GM12878 (cell line): ENCODE measurements around the gene KIF26A. TPM values are rescaled to one million over a fixed set of nuclear protein-coding genes. Genes with fewer than 3 reads are reported as not detected.

Experiments
- ATAC-seq: fragments of 200-7000 bp; cut with Tn5 transposase; 3 replicates; pipeline ENCODE4 v1.9.1; 2020; ENCODE audit warnings: mild to moderate bottlenecking, moderate library complexity
- BruUV-seq: library from RNA; stranded (reverse); fragments of 400-500 nt; replicated peaks from 2 replicates; lab custom pipeline; 2021; lab: Mats Ljungman, UMichigan
- CTCF ChIA-PET: fragments of 300-600 bp; sonication (Branson Sonifier 250); formaldehyde crosslinking; extraction: SDS; loops from one replicate; lab custom pipeline; 2021; ENCODE audit warnings: inconsistent platforms; lab: Yijun Ruan, JAX
- POLR2A ChIA-PET: fragments of 350-600 bp; formaldehyde crosslinking; extraction: SDS; loops from one replicate; lab custom pipeline; 2021; ENCODE audit warnings: inconsistent platforms; lab: Charles Lee
- RAD21 ChIA-PET: fragments of 300-600 bp; sonication (Branson Sonifier 250); formaldehyde crosslinking; loops from one replicate; lab custom pipeline; 2023; ENCODE audit warnings: antibody characterized with exemption; ENCODE audit not compliant: unreplicated experiment; lab: Charles Lee
- SMC1A ChIA-PET: fragments of 300-600 bp; sonication (Branson Sonifier 250); formaldehyde crosslinking; loops from one replicate; lab custom pipeline; 2023; ENCODE audit not compliant: unreplicated experiment, uncharacterized antibody; lab: Charles Lee
- DNase-seq: peaks from one replicate; pipeline ENCODE4 v3.0.0-alpha.2; 2011; ENCODE audit warnings: low read depth, low spot score
- FAIRE-seq: peaks from 3 replicates; lab custom pipeline; 2011; peaks lifted over from hg19 to GRCh38; lab: Jason Lieb, UNC
- H2AFZ ChIP-seq: 2 replicates; pipeline ENCODE4 v1.6.0; 2011; ENCODE audit warnings: low read depth, low read length, control low read depth; ENCODE audit not compliant: control insufficient read depth
- H3K27ac ChIP-seq: 2 replicates; pipeline ENCODE4 v1.5.1; 2011; ENCODE audit warnings: control low read depth; ENCODE audit not compliant: control insufficient read depth, insufficient read depth
- H3K27me3 ChIP-seq, 2 experiments: replicated peaks in 1 of 2; 2 replicates each; pipeline versions ENCODE4 v1.6.0 to v1.6.1; 2011; ENCODE audit warnings: low read length in 1 of 2; ENCODE audit not compliant: control insufficient read depth in 2 of 2, insufficient read depth in 2 of 2
- H3K36me3 ChIP-seq, 2 experiments: 2 replicates each; pipeline ENCODE4 v1.5.1; 2011; ENCODE audit warnings: low read length in 1 of 2; ENCODE audit not compliant: control insufficient read depth in 2 of 2, insufficient read depth in 2 of 2
- H3K4me1 ChIP-seq: 2 replicates; pipeline ENCODE4 v1.6.1; 2011; ENCODE audit warnings: mild to moderate bottlenecking, low read length, moderate library complexity, mixed read lengths; ENCODE audit not compliant: control insufficient read depth, insufficient read depth
- H3K4me2 ChIP-seq: 2 replicates; pipeline ENCODE4 v1.6.0; 2011; ENCODE audit warnings: control low read depth; ENCODE audit not compliant: control insufficient read depth, insufficient read depth
- H3K4me3 ChIP-seq: fragments of 200-600 bp; sonication (generic); 2 replicates; pipeline ENCODE4 v1.5.1; 2016
- H3K79me2 ChIP-seq: 2 replicates; pipeline ENCODE4 v1.6.0; 2011; ENCODE audit warnings: low read length; ENCODE audit not compliant: control insufficient read depth, insufficient read depth
- H3K9ac ChIP-seq: 2 replicates; pipeline ENCODE4 v1.8.0; 2011; ENCODE audit warnings: low read length, control low read depth, mixed read lengths; ENCODE audit not compliant: control insufficient read depth, insufficient read depth
- H3K9me3 ChIP-seq: replicated peaks from 3 replicates; pipeline ENCODE4 v1.5.1; 2011; ENCODE audit warnings: mild to moderate bottlenecking, low read length; ENCODE audit not compliant: control insufficient read depth, insufficient read depth
- H4K20me1 ChIP-seq: 2 replicates; pipeline ENCODE4 v1.6.0; 2011; ENCODE audit not compliant: control insufficient read depth, insufficient read depth
- KAT2A ChIP-seq: conservative IDR thresholded peaks from 2 replicates; pipeline ENCODE4 v1.6.1; 2011; ENCODE audit warnings: low read depth, low read length; ENCODE audit not compliant: control insufficient read depth
- WGBS: methylation state at CpG from one replicate; pipeline ENCODE4 v1.1.6; 2016; ENCODE audit warnings: low lambda C conversion rate; ENCODE audit not compliant: insufficient replicate concordance, insufficient coverage; ENCODE audit errors: missing lambda C conversion rate; 5-methylcytosine and 5-hydroxymethylcytosine counted together
- in situ Hi-C: fragments of 300-500 bp; cut with MboI; formaldehyde crosslinking; loops from 9 replicates; pipeline ENCODE4 v1.14.3; 2018; ENCODE audit warnings: mixed read lengths
- intact Hi-C: fragments of 100-400 bp; cut with micrococcal nuclease; formaldehyde crosslinking; loops from one replicate; pipeline ENCODE4 v1.14.2; 2022; ENCODE audit not compliant: unreplicated experiment
- polyA plus RNA-seq, 11 experiments: library from polyadenylated mRNA; depleted of rRNA in 4 of 11; unstranded in 6 of 11; stranded (reverse) in 5 of 11; fragments of >200 nt; fragmentation: Nextera tagmentation in 4 of 11; fragmentation: Illumina TruSeq in 1 of 11; extraction: Ambion mirVana in 4 of 11; extraction: Trizol in 1 of 11; gene quantifications; 1 replicate in 1 of 11; 2 replicates in 10 of 11; pipeline versions ENCODE4 v1.2.1 to v1.2.3, GENCODE V29; 2011 to 2016; ENCODE audit warnings: inconsistent platforms in 2 of 11, missing spikeins in 2 of 11, low read depth in 1 of 11
- total RNA-seq, 4 experiments: library from RNA; depleted of rRNA in 3 of 4; stranded (reverse); fragments of >200 nt in 3 of 4; fragmentation: Illumina TruSeq in 1 of 4; extraction: Trizol in 1 of 4; gene quantifications; 2 replicates each; pipeline versions ENCODE4 v1.2.1 to v1.2.3, GENCODE V29; 2013 to 2021
- TF ChIP-seq, protein P1 (sequence below): fragments of 450-650 bp; IDR thresholded peaks from 2 replicates; pipeline ENCODE4 v1.6.1; 2018; ENCODE audit warnings: borderline replicate concordance, mild to moderate bottlenecking; ENCODE audit not compliant: partially characterized antibody
- TF ChIP-seq, protein P2 (sequence below): IDR thresholded peaks from 2 replicates; pipeline ENCODE4 v1.6.1; 2011; ENCODE audit warnings: borderline replicate concordance, low read depth, mild to moderate bottlenecking, moderate library complexity, low read length; ENCODE audit not compliant: insufficient read depth, poor library complexity, severe bottlenecking

KIF26A gene
- total and polyA plus RNA-seq, 10 of the 15 experiments (the other 5 are each of a cell fraction or from before 2014, with no cell fraction given): 0.05 TPM; not detected in 9

DNA sequence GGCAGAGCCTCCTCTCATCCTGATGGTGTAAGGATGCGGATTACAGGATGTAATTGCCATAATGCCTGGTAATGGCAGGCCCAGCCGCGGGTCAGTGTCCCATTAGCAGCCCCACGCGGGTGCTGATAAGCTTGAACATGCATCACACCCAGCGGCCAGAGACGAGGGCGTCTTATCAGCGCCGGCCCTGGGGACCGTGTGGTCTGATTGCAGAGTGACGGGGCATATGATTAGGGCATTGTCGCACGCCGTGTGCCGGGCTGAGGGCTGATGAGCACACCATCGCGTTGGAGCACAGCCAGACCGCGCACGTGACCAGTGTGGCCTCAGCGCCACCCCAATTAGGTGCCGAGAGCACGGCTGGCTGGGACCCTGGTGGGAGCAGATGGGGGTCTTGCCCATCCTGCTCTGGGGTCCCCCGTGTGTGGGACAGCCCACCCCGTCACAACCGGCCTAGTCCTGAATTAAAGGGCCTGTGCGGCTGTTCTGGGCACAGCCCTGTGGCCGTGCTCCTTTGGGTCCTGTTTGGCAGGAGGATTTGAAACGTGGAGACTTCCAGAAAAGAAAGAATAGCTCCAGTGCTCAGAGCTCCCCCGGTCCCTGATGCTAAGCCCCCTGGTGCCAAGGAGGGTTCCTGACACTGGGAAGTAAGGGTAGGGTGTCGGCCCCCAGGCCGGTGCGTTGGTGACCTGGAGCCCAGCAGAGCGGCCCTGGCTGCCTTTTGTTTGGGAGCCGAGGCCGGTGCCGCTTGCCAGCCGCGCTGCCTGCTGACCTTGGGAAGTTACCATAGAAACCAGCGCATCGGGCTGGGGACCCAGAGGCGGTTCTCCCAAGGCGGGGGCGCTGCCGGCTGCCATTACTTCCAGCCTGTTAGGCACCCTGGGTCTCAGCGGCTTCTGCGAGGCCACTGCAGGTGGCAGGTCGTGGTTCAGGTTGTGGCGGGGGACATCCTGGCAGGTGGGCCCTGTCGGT is 20.7 kb downstream of the KIF26A start:
- Histone ChIP-seq H3K4me2 (no peak overlapping the region), H3K4me3 (no peak overlapping the region), H3K27me3 (no peaks in the 10 kb centered on the region), H3K79me2 (no peaks in the 10 kb centered on the region), H3K4me1 (no peaks in the 10 kb centered on the region), H3K27ac (no peak overlapping the region)
- POLR2A ChIA-PET: no interaction called here
- intact Hi-C loops: no loop called here
- no peak for DNase-seq
- no peak for FAIRE-seq
- no TSS peak for BruUV-seq
- TF ChIP-seq, protein P1, sequence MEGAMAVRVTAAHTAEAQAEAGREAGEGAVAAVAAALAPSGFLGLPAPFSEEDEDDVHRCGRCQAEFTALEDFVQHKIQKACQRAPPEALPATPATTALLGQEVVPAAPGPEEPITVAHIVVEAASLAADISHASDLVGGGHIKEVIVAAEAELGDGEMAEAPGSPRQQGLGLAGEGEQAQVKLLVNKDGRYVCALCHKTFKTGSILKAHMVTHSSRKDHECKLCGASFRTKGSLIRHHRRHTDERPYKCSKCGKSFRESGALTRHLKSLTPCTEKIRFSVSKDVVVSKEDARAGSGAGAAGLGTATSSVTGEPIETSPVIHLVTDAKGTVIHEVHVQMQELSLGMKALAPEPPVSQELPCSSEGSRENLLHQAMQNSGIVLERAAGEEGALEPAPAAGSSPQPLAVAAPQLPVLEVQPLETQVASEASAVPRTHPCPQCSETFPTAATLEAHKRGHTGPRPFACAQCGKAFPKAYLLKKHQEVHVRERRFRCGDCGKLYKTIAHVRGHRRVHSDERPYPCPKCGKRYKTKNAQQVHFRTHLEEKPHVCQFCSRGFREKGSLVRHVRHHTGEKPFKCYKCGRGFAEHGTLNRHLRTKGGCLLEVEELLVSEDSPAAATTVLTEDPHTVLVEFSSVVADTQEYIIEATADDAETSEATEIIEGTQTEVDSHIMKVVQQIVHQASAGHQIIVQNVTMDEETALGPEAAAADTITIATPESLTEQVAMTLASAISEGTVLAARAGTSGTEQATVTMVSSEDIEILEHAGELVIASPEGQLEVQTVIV: no peak
- TF ChIP-seq KAT2A: no peak
- TF ChIP-seq, protein P2, sequence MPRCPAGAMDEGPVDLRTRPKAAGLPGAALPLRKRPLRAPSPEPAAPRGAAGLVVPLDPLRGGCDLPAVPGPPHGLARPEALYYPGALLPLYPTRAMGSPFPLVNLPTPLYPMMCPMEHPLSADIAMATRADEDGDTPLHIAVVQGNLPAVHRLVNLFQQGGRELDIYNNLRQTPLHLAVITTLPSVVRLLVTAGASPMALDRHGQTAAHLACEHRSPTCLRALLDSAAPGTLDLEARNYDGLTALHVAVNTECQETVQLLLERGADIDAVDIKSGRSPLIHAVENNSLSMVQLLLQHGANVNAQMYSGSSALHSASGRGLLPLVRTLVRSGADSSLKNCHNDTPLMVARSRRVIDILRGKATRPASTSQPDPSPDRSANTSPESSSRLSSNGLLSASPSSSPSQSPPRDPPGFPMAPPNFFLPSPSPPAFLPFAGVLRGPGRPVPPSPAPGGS: peak; percentile 67
- TF ChIP-seq, all 136 proteins: peak for 1
- no peak for ATAC-seq
- H4K20me1 ChIP-seq: no peaks in the 10 kb centered on the region
- RAD21 ChIA-PET: interaction anchor here (0.5 kb wide), 1 partner anchor 868 kb away, joined by 3 read pairs; no protein-coding TSS in a partner anchor
- no peak overlapping the region for H3K9ac ChIP-seq
- SMC1A ChIA-PET: no interaction called here
- no peaks in the 10 kb centered on the region for H3K9me3 ChIP-seq
- CTCF ChIA-PET: interaction anchor here (0.5 kb wide), 1 partner anchor 467 kb away, joined by 3 read pairs; no protein-coding TSS in a partner anchor
- 62% methylated on average over 51 of the region's 51 CpGs for WGBS
- no peaks in the 10 kb centered on the region for H3K36me3 ChIP-seq
- H2AFZ ChIP-seq: no peak overlapping the region
- in situ Hi-C loops: no loop called here
